NCI-H1105 treated with DMSO at 0.1 percent for 48 hours (cell line): Measurements from ENCODE around the gene CAPN9.

ENCODE experiments used
- DNase-seq: peaks from one replicate; lab custom pipeline; 2025; lab: John Stamatoyannopoulos, UW

Gene CAPN9

DNA sequence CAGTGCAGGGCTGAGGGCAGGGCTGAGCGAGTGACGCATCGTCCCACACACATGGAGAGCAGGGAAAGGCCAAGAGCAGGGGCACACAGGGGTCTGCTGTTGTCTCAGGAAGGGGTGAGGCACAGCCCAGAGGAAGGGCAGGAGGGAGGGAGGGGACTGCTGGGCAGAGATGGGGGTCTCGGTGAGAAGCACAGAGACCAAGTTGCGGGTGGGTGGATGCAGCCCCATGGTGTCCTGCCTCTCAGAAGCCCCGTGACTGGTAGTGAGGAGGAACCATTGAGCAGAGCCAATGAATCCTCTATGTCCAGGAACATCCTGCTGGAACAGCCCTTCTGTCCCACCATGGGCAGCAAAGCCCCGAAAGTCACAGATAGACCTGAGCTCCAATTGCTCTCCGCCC lies 103.4 kb downstream of the CAPN9 start:
- DNase-seq: no peak

DNA sequence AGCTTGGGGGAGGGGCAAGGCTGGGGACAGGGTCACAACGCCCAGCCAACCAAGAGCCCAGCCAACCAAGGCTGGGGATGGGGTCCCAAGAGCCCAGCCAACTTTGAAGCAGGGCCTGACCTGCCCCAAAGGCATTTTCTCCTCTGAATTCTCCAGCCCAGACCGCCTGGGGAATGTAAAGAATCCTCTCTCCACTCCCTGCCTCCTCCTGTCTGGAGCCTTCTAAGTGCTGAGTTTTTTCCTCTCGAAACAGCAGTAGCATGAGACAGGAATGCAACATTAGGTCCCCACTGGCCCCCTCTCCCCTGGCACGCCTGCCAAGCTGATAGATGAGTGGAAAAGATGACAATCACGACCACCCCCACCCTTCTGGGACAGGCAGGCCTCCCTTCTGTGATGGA lies 104.1 kb downstream of the CAPN9 start:
- no peak for DNase-seq
